ENCODE results near the gene SPG7. TPM values are rescaled to one million over a fixed set of nuclear protein-coding genes. Genes with fewer than 3 reads are reported as not detected.

The SPG7 gene
- total RNA-seq, 6 experiments from 2014 or later, result 44.0 to 70.5 (median 57.0) TPM

DNA sequence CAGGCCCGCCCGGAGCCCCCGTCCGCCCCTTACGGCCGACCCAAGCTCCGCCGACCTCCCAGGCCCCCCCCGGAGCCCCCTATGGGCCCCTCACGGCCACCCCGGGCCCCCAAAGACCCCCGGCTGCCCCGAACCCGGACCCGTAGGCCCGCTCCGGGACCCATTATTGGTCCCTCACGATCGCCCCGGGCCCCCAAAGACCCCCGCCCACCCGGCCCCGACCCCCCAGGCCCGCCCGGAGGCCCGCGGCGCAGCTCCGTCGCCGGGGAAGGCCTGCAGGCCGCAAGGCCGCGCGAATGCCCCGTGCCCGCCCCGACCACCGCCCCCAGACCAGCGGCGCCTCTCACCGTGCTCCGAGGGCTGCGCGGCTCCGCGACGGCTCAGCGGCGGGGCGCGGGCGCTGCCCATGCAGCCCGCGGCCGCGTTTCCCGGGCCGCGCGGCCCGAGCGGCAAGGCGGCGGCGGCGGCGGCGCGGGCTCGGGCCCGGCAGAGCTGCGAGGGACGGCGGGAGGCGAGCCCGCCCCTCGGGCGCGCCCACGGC is 18.2 kb upstream of the SPG7 start:
- H3K27ac ChIP-seq, result peak overlapping the region; percentile 89 to 93 (median 91)
- no peaks in the 10 kb centered on the region for H3K9me3 ChIP-seq
- peaks cover 0 to 44% (median 12%) of the 10 kb centered on the region in 4 donors for H3K4me1 ChIP-seq
- ATAC-seq (no peak), DNase-seq (peak in 2 of 3 donors; percentile 38 to 51)
- H3K27me3 ChIP-seq, result no peaks in the 10 kb centered on the region
- no peaks in the 10 kb centered on the region for H3K36me3 ChIP-seq
- no peak for TF ChIP-seq POLR2A (IDR thresholded peaks at IDR 0.05)
- TF ChIP-seq, protein P1, sequence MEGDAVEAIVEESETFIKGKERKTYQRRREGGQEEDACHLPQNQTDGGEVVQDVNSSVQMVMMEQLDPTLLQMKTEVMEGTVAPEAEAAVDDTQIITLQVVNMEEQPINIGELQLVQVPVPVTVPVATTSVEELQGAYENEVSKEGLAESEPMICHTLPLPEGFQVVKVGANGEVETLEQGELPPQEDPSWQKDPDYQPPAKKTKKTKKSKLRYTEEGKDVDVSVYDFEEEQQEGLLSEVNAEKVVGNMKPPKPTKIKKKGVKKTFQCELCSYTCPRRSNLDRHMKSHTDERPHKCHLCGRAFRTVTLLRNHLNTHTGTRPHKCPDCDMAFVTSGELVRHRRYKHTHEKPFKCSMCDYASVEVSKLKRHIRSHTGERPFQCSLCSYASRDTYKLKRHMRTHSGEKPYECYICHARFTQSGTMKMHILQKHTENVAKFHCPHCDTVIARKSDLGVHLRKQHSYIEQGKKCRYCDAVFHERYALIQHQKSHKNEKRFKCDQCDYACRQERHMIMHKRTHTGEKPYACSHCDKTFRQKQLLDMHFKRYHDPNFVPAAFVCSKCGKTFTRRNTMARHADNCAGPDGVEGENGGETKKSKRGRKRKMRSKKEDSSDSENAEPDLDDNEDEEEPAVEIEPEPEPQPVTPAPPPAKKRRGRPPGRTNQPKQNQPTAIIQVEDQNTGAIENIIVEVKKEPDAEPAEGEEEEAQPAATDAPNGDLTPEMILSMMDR (IDR thresholded peaks at IDR 0.05), result no peak
- intact Hi-C loops (cut with DNase I), result loop anchor here (10.0 kb wide), 2 partner anchors 55 to 155 kb away; no protein-coding TSS in a partner anchor
- peak overlapping the region; percentile 58 to 81 (median 74) for H3K4me3 ChIP-seq
- WGBS (ENCODE audit: insufficient coverage, low coverage, low lambda C conversion rate, missing lambda C conversion rate), result 0% methylated on average over 3 of the region's 81 CpGs

DNA sequence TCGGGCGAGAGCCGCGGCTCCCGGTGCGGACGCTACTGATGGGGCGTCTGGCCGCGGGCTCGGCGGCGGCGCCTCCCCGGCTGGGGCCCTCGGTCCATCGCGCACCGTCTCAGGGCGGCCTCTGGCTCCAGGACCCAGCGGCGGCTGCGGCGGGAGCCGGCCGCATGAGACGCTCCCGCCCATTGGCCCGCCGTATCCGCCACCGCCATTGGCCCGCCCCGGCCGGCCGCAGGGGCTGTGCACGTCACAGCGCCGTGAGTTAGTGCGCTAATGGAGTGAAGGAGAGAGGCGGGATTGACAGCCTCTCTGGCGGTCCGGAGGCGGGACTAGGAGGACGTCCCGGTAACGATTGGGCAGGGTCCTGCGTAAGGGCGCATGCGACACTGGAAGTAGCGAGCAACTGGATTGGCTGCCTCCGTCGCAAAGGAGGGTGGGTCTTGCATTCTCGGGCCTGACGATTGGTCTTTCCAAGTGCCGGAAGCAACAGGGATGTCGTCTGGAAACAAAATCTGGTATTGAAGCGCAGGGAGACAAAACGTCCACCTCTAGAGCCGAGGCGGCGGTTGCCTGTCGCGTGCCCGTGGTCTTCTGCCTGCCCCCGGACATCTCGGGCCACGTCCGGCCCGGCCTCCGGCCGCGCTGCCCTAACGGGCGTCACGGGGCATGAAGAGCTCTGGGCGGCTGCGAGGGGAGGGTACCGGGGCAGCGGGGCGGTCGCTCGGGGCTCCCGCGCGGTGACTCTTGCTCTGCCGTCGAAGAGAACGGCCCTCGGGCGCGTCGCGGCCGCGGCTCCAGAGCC is 17.6 kb upstream of the SPG7 start, which contains the start of gene ANKRD11:
Gene ANKRD11 (minus strand): TSS at position 123 of the 799 bp plus-strand sequence. CDS start 173,542 bp downstream, outside the sequence.
- ATAC-seq, result peak; percentile 96 to 98 (median 96)
- TF ChIP-seq, protein P1 (IDR thresholded peaks at IDR 0.05), result no peak
- peak; percentile 97 for TF ChIP-seq POLR2A (IDR thresholded peaks at IDR 0.05)
- intact Hi-C loops (cut with DNase I), result loop anchor here in 1 of 2 donors (10.0 kb wide), 1 partner anchor 156 kb away; no protein-coding TSS in a partner anchor
- WGBS (ENCODE audit: insufficient coverage, low coverage, low lambda C conversion rate, missing lambda C conversion rate), result 0% methylated on average over 3 of the region's 96 CpGs
- Histone ChIP-seq H3K27me3 (no peaks in the 10 kb centered on the region), H3K36me3 (no peaks in the 10 kb centered on the region), H3K27ac (peak within 1 kb of the TSS; percentile 89 to 93 (median 91)), H3K4me1 (peaks cover 0 to 37% (median 9%) of the 10 kb centered on the region in 4 donors), H3K4me3 (peak within 1 kb of the TSS; percentile 74 to 81 (median 80)), H3K9me3 (no peaks in the 10 kb centered on the region)
- peak; percentile 99 to 100 (median 99) for DNase-seq

DNA sequence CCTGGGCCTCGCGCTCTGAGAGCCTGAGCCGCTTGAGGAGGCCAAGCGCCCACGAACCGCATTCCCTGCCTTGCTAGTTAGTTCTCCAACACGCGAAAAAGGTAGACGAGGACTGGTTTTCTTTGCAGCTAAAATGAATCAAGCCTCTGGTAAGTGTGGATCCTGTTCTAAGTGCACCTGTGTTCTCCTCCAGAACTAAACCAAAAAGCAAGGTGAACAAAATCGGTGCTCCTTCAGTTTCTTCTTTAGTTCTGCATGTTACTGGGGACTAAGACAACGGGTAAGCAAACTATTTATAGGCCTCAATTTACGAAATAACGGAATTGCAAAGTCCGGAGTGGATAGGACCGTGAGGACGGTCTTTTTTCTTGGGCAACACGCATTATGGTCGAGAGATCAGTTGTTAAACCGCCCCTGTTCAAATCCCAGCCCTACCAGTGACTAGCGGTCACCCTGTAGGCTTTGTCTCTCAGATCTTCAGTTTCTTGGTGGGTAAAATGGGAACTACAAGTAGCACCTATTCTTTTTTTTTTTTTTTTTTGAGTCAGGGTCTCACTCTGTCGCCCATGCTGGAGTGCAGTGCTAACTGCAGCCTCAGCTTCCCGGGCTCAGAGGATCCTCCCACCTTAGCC is 16.8 kb upstream of the SPG7 start:
- intact Hi-C loops (cut with DNase I), result loop anchor here in 1 of 2 donors (10.0 kb wide), 1 partner anchor 157 kb away; no protein-coding TSS in a partner anchor
- Histone ChIP-seq H3K4me3 (peak overlapping the region; percentile 74 to 81 (median 80)), H3K27ac (peak overlapping the region; percentile 60 to 82 (median 79)), H3K4me1 (peaks cover 0 to 30% (median 5%) of the 10 kb centered on the region in 4 donors), H3K27me3 (no peaks in the 10 kb centered on the region), H3K9me3 (no peaks in the 10 kb centered on the region), H3K36me3 (no peaks in the 10 kb centered on the region)
- ATAC-seq (no peak), DNase-seq (no peak)
- under 1% methylated on average over 15 of the region's 22 CpGs for WGBS (ENCODE audit: insufficient coverage, low coverage, low lambda C conversion rate, missing lambda C conversion rate)
- TF ChIP-seq, protein P1 (IDR thresholded peaks at IDR 0.05), result peak in 1 of 4 donors; percentile 2
- TF ChIP-seq POLR2A (IDR thresholded peaks at IDR 0.05), result no peak

DNA sequence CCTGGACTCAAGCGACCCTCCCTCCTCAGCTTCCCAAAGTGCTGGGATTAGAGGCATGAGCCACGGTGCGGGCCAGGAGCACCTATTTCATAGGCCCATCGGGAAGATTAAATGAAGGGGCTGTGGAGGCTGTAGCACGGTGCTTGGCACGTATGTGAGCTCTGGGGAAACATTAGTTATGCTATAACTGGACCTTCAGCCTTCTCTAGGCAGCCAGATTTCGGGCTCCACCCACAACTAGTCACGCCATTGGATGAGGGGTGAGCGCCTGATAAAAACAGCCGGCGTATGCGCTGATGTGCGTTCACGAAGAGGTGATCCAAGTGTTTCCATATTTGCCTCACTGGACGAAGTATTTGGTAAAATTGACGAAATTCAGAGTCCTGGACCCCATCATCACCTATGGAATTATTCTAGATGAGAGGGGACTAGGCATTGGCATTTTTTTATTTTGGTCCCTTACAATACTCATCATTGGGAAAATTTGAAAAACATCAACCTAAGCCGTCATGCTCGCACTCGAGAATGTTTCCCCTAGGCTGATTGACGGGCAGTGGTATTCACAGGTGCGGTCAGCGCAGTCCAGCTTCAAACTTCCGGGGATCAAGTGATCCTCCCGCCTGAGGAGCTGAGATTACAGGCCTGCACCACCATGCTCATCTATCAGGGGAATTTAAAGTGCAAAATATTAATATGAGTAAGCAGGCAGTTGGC is 16.1 kb upstream of the SPG7 start:
- H3K4me3 ChIP-seq, result peak overlapping the region in 1 of 3 donors; percentile 74
- WGBS (ENCODE audit: insufficient coverage, low coverage, low lambda C conversion rate, missing lambda C conversion rate), result 77% methylated on average over 13 of the region's 24 CpGs
- H3K27me3 ChIP-seq, result no peaks in the 10 kb centered on the region
- no peak for DNase-seq
- intact Hi-C loops (cut with DNase I), result loop anchor here in 1 of 2 donors (10.0 kb wide), 1 partner anchor 157 kb away; no protein-coding TSS in a partner anchor
- no peaks in the 10 kb centered on the region for H3K9me3 ChIP-seq
- H3K36me3 ChIP-seq, result no peaks in the 10 kb centered on the region
- TF ChIP-seq, protein P1 (IDR thresholded peaks at IDR 0.05), result no peak
- no peak for TF ChIP-seq POLR2A (IDR thresholded peaks at IDR 0.05)
- H3K4me1 ChIP-seq, result peaks cover 0 to 23% (median 3%) of the 10 kb centered on the region in 4 donors
- peak overlapping the region in 1 of 3 donors; percentile 60 for H3K27ac ChIP-seq
- ATAC-seq, result no peak

Data from right lobe of liver (tissue), 6 donors.